Caco-2 (cell line): ENCODE measurements around the gene LCN12. TPM values are rescaled to one million over a fixed set of nuclear protein-coding genes. Genes with fewer than 3 reads are reported as not detected.

Experiments
- BruUV-seq: library from RNA; stranded (reverse); fragments of 400-500 nt; replicated peaks from 2 replicates; lab custom pipeline; 2021; lab: Mats Ljungman, UMichigan
- CTCF ChIA-PET: fragments of 300-600 bp; sonication (Branson Sonifier 250); formaldehyde crosslinking; loops from one replicate; lab custom pipeline; 2022; ENCODE audit warnings: antibody characterized with exemption; lab: Charles Lee
- POLR2A ChIA-PET: fragments of 300-600 bp; sonication (Branson Sonifier 250); formaldehyde crosslinking; loops from one replicate; lab custom pipeline; 2022; ENCODE audit warnings: antibody characterized with exemption; lab: Charles Lee
- DNase-seq, 2 experiments: peaks; one replicate each; pipeline versions ENCODE4 v3.0.0 to v3.0.0-alpha.2; 2020 to 2022
- H3K27me3 ChIP-seq: replicated peaks from 2 replicates; pipeline ENCODE4 v1.6.0; 2011; ENCODE audit warnings: low read length; ENCODE audit not compliant: control insufficient read depth, insufficient read depth
- H3K36me3 ChIP-seq: 2 replicates; pipeline ENCODE4 v1.5.1; 2011; ENCODE audit warnings: low read length; ENCODE audit not compliant: control insufficient read depth, insufficient read depth
- H3K4me1 ChIP-seq: fragments of 250-450 bp; sonication (Bioruptor Pico); 2 replicates; pipeline ENCODE4 v1.5.1; 2020; ENCODE audit warnings: mild to moderate bottlenecking
- H3K4me3 ChIP-seq: 2 replicates; pipeline ENCODE4 v1.5.1; 2011; ENCODE audit warnings: low read depth, mild to moderate bottlenecking, control low read depth, low read length
- H3K9me3 ChIP-seq: fragments of 250-450 bp; sonication (Bioruptor Pico); 2 replicates; pipeline ENCODE4 v1.5.1; 2020; ENCODE audit warnings: mild to moderate bottlenecking, moderate library complexity
- H3K27ac Mint-ChIP-seq: one replicate; pipeline ENCODE4 v1.8.0; 2022; ENCODE audit warnings: mixed read lengths; ENCODE audit not compliant: unreplicated experiment
- H3K27me3 Mint-ChIP-seq: one replicate; pipeline ENCODE4 v1.8.0; 2022; ENCODE audit warnings: mixed read lengths; ENCODE audit not compliant: insufficient read depth, unreplicated experiment
- H3K36me3 Mint-ChIP-seq: one replicate; pipeline ENCODE4 v1.8.0; 2022; ENCODE audit warnings: mild to moderate bottlenecking, mixed read lengths; ENCODE audit not compliant: insufficient read depth, unreplicated experiment
- H3K4me1 Mint-ChIP-seq: one replicate; pipeline ENCODE4 v1.8.0; 2022; ENCODE audit warnings: low read depth, mixed read lengths; ENCODE audit not compliant: unreplicated experiment
- H3K4me3 Mint-ChIP-seq: one replicate; pipeline ENCODE4 v1.8.0; 2022; ENCODE audit warnings: mild to moderate bottlenecking, moderate library complexity, mixed read lengths; ENCODE audit not compliant: unreplicated experiment
- H3K9me3 Mint-ChIP-seq: one replicate; pipeline ENCODE4 v1.8.0; 2022; ENCODE audit warnings: mixed read lengths; ENCODE audit not compliant: unreplicated experiment
- intact Hi-C: fragments of 100-400 bp; cut with micrococcal nuclease; formaldehyde crosslinking; loops from one replicate; pipeline ENCODE4 v1.10.0; 2022; ENCODE audit not compliant: unreplicated experiment
- total RNA-seq: library from RNA; stranded (reverse); gene quantifications from 2 replicates; pipeline ENCODE4 v1.2.3, GENCODE V29; 2022
- TF ChIP-seq, protein P1 (sequence below), 2 experiments: fragments of 200-600 bp in 1 of 2; IDR thresholded peaks; 1 replicate in 1 of 2; 2 replicates in 1 of 2; pipeline versions ENCODE4 v1.5.1 to v1.8.0; 2011 to 2022; ENCODE audit warnings: antibody characterized with exemption in 1 of 2, control low read depth in 1 of 2, inconsistent platforms in 1 of 2, low read depth in 1 of 2, low read length in 1 of 2, mild to moderate bottlenecking in 1 of 2, moderate library complexity in 1 of 2; ENCODE audit not compliant: insufficient read depth in 1 of 2, severe bottlenecking in 1 of 2, unreplicated experiment in 1 of 2

The LCN12 gene
- total RNA-seq, 1 experiment from 2014 or later, result 20.0 TPM

DNA sequence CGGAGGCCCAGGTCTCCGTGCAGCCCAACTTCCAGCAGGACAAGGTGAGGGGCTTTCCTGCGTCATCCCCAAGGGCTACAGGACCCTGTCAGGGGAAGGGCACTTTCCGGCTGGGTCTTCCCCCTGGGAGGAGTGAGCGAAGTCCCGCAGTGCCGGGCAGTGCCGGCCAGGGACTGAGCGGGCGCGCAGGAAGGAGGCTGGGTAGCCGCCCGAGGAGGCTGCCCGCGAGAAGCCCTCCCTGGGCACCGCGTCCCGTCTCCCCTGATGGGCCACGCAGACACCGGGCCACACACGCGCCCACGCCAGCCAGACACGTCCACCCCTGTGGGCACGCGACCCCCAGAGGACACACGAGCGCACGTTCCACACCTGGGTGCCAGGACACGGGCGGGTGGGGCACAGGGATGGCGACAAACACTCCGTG, 25.6 kb downstream of the LCN12 start:
- Histone ChIP-seq H3K4me3 (no peak overlapping the region), H3K36me3 (no peaks in the 10 kb centered on the region), H3K27me3 (no peaks in the 10 kb centered on the region), H3K4me1 (no peaks in the 10 kb centered on the region), H3K9me3 (no peaks in the 10 kb centered on the region)
- no peak for DNase-seq
- Mint-ChIP-seq H3K9me3 (no peaks in the 10 kb centered on the region), H3K4me1 (no peaks in the 10 kb centered on the region), H3K36me3 (no peaks in the 10 kb centered on the region), H3K27me3 (no peaks in the 10 kb centered on the region), H3K4me3 (no peak overlapping the region), H3K27ac (no peak overlapping the region)
- BruUV-seq, result no TSS peak
- TF ChIP-seq, protein P1, sequence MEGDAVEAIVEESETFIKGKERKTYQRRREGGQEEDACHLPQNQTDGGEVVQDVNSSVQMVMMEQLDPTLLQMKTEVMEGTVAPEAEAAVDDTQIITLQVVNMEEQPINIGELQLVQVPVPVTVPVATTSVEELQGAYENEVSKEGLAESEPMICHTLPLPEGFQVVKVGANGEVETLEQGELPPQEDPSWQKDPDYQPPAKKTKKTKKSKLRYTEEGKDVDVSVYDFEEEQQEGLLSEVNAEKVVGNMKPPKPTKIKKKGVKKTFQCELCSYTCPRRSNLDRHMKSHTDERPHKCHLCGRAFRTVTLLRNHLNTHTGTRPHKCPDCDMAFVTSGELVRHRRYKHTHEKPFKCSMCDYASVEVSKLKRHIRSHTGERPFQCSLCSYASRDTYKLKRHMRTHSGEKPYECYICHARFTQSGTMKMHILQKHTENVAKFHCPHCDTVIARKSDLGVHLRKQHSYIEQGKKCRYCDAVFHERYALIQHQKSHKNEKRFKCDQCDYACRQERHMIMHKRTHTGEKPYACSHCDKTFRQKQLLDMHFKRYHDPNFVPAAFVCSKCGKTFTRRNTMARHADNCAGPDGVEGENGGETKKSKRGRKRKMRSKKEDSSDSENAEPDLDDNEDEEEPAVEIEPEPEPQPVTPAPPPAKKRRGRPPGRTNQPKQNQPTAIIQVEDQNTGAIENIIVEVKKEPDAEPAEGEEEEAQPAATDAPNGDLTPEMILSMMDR (IDR thresholded peaks at IDR 0.05; ENCODE audit: insufficient read depth in 1 of 2, low read depth in 1 of 2, low read length in 1 of 2, severe bottlenecking in 1 of 2, unreplicated experiment in 1 of 2), result no peak
- POLR2A ChIA-PET, result no interaction called here
- CTCF ChIA-PET, result interaction anchor here (0.6 kb wide), 1 partner anchor 18 kb away, joined by 7 read pairs; no protein-coding TSS in a partner anchor
- intact Hi-C loops, result no loop called here

- TF ChIP-seq, protein P1 (IDR thresholded peaks at IDR 0.05; ENCODE audit: insufficient read depth in 1 of 2, low read depth in 1 of 2, low read length in 1 of 2, severe bottlenecking in 1 of 2, unreplicated experiment in 1 of 2), result no peak
- Histone ChIP-seq H3K4me1 (no peaks in the 10 kb centered on the region), H3K27me3 (no peaks in the 10 kb centered on the region), H3K4me3 (no peak overlapping the region), H3K9me3 (no peaks in the 10 kb centered on the region), H3K36me3 (no peaks in the 10 kb centered on the region)
- DNase-seq, result peak in 1 of 2 experiments; percentile 39
- ChIA-PET CTCF (interaction anchor here (0.6 kb wide), 1 partner anchor 18 kb away, joined by 7 read pairs; no protein-coding TSS in a partner anchor), POLR2A (no interaction called here)
- Mint-ChIP-seq H3K27ac (no peak overlapping the region), H3K4me1 (no peaks in the 10 kb centered on the region), H3K4me3 (no peak overlapping the region), H3K27me3 (no peaks in the 10 kb centered on the region), H3K9me3 (no peaks in the 10 kb centered on the region), H3K36me3 (no peaks in the 10 kb centered on the region)
- no TSS peak for BruUV-seq
- intact Hi-C loops, result no loop called here
Measured at GRCh38 chr9:136978073-136978864, 26.2 kb downstream of the LCN12 start.

GRCh38 chr9:136978865-136979544, 26.9 kb downstream of the LCN12 start:
- Mint-ChIP-seq H3K27ac (no peak overlapping the region), H3K36me3 (no peaks in the 10 kb centered on the region), H3K27me3 (no peaks in the 10 kb centered on the region), H3K4me1 (no peaks in the 10 kb centered on the region), H3K4me3 (no peak overlapping the region), H3K9me3 (no peaks in the 10 kb centered on the region)
- Histone ChIP-seq H3K27me3 (no peaks in the 10 kb centered on the region), H3K9me3 (no peaks in the 10 kb centered on the region), H3K4me1 (no peaks in the 10 kb centered on the region), H3K4me3 (no peak overlapping the region), H3K36me3 (no peaks in the 10 kb centered on the region)
- POLR2A ChIA-PET, result no interaction called here
- no peak for DNase-seq
- BruUV-seq, result no TSS peak
- TF ChIP-seq, protein P1 (IDR thresholded peaks at IDR 0.05; ENCODE audit: insufficient read depth in 1 of 2, low read depth in 1 of 2, low read length in 1 of 2, severe bottlenecking in 1 of 2, unreplicated experiment in 1 of 2), result no peak
- intact Hi-C loops, result no loop called here
- CTCF ChIA-PET, result no interaction called here
